ENCODE data around the gene KEL.

Gene KEL

GRCh38 chr7:142908290-142908689 is 53.9 kb downstream of the KEL start:
- Histone ChIP-seq H3K27ac (ENCODE audit: low read depth, low read length) (no peak overlapping the region), H3K9ac (ENCODE audit: low read length) (no peak overlapping the region), H3K4me3 (ENCODE audit: low read depth in 1 of 2, low read length in 2 of 2) (no peak overlapping the region), H3K9me3 (ENCODE audit: low read length) (no peaks in the 10 kb centered on the region), H3K27me3 (ENCODE audit: control insufficient read depth in 1 of 2, insufficient read depth in 2 of 2, low read length in 2 of 2) (no peaks in the 10 kb centered on the region), H3K4me1 (ENCODE audit: insufficient read depth, low read length) (no peaks in the 10 kb centered on the region), H3K36me3 (ENCODE audit: insufficient read depth, low read length) (no peaks in the 10 kb centered on the region)

DNA sequence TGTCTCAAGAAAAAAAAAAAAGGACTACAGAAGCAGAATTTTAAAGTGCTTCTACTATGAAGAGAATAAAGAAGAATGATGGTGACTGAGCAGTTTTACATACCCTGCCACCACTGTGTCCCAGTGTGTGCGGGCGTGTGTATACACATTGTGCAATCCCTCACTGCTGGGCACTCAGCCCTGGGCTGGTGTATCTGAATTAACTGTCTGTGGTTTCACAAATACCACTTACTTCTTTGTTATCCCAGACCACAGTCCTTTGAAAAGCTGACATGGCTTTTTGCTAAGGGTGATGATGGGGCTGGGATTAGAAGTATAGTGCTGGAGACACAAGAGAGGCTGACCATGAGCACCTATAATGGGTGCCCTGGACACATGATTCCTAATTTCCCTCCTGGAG is 55.5 kb downstream of the KEL start:
- Histone ChIP-seq H3K9ac (ENCODE audit: low read length) (no peak overlapping the region), H3K27ac (ENCODE audit: low read depth, low read length) (no peak overlapping the region), H3K36me3 (ENCODE audit: insufficient read depth, low read length) (no peaks in the 10 kb centered on the region), H3K4me1 (ENCODE audit: insufficient read depth, low read length) (no peaks in the 10 kb centered on the region), H3K27me3 (ENCODE audit: control insufficient read depth in 1 of 2, insufficient read depth in 2 of 2, low read length in 2 of 2) (no peaks in the 10 kb centered on the region), H3K9me3 (ENCODE audit: low read length) (no peaks in the 10 kb centered on the region), H3K4me3 (ENCODE audit: low read depth in 1 of 2, low read length in 2 of 2) (no peak overlapping the region)

DNA sequence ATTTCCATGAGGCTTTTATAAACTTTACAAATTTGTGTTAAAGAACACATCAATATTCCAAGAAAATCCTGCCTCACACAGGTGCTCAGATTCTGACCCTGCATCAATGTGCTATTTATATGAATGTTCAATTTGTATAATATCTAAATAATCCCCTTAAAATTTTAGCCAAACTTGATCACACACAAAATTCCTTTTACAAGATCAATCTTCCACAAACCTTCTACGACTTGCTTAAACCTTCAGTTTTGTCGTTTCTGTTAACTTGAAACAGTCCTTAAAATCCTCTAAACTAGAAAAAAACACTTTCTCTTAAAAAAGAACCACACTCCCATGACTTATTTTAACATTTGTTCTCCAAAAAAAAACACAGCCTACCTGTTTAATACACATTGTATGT is 56.4 kb downstream of the KEL start:
- Histone ChIP-seq H3K4me1 (ENCODE audit: insufficient read depth, low read length) (no peaks in the 10 kb centered on the region), H3K27ac (ENCODE audit: low read depth, low read length) (no peak overlapping the region), H3K9ac (ENCODE audit: low read length) (no peak overlapping the region), H3K9me3 (ENCODE audit: low read length) (no peaks in the 10 kb centered on the region), H3K27me3 (ENCODE audit: control insufficient read depth in 1 of 2, insufficient read depth in 2 of 2, low read length in 2 of 2) (no peaks in the 10 kb centered on the region), H3K4me3 (ENCODE audit: low read depth in 1 of 2, low read length in 2 of 2) (no peak overlapping the region), H3K36me3 (ENCODE audit: insufficient read depth, low read length) (no peaks in the 10 kb centered on the region)

- no peak overlapping the region for H3K4me3 ChIP-seq (ENCODE audit: low read depth in 1 of 2, low read length in 2 of 2)
- no peaks in the 10 kb centered on the region for H3K4me1 ChIP-seq (ENCODE audit: insufficient read depth, low read length)
- no peak overlapping the region for H3K27ac ChIP-seq (ENCODE audit: low read depth, low read length)
- H3K36me3 ChIP-seq (ENCODE audit: insufficient read depth, low read length): no peaks in the 10 kb centered on the region
- no peaks in the 10 kb centered on the region for H3K27me3 ChIP-seq (ENCODE audit: control insufficient read depth in 1 of 2, insufficient read depth in 2 of 2, low read length in 2 of 2)
- H3K9ac ChIP-seq (ENCODE audit: low read length): no peak overlapping the region
- H3K9me3 ChIP-seq (ENCODE audit: low read length): no peaks in the 10 kb centered on the region
Measured at GRCh38 chr7:142904128-142904527, 58.0 kb downstream of the KEL start.

GRCh38 chr7:142901426-142902259 is 60.5 kb downstream of the KEL start:
- no peak overlapping the region for H3K27ac ChIP-seq (ENCODE audit: low read depth, low read length)
- H3K4me3 ChIP-seq (ENCODE audit: low read depth in 1 of 2, low read length in 2 of 2): no peak overlapping the region
- no peak overlapping the region for H3K9ac ChIP-seq (ENCODE audit: low read length)
- H3K9me3 ChIP-seq (ENCODE audit: low read length): no peaks in the 10 kb centered on the region
- no peaks in the 10 kb centered on the region for H3K4me1 ChIP-seq (ENCODE audit: insufficient read depth, low read length)
- no peaks in the 10 kb centered on the region for H3K27me3 ChIP-seq (ENCODE audit: control insufficient read depth in 1 of 2, insufficient read depth in 2 of 2, low read length in 2 of 2)
- H3K36me3 ChIP-seq (ENCODE audit: insufficient read depth, low read length): no peaks in the 10 kb centered on the region

DNA sequence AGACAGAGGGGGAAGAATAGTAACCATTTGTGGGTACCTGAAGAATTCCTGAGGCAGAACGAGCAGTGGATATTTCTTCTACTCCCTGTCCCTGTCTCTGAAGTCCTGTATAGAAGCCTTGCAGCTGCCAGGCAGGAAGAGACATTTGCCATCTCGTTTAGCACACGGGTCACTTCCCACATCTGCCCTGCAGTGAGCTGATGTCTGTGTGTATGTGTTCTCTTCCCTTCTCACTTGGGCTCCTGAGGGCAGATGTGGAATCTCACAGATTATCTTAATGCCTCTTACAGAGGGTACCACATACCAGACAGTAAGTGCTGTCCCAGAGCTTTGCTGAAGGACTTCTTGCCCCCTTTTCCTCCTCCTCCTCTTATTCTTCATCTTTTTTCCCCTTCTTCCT is 62.5 kb downstream of the KEL start:
- Histone ChIP-seq H3K4me1 (ENCODE audit: insufficient read depth, low read length) (no peaks in the 10 kb centered on the region), H3K27me3 (ENCODE audit: control insufficient read depth in 1 of 2, insufficient read depth in 2 of 2, low read length in 2 of 2) (no peaks in the 10 kb centered on the region), H3K36me3 (ENCODE audit: insufficient read depth, low read length) (no peaks in the 10 kb centered on the region), H3K9ac (ENCODE audit: low read length) (no peak overlapping the region), H3K4me3 (ENCODE audit: low read depth in 1 of 2, low read length in 2 of 2) (no peak overlapping the region), H3K9me3 (ENCODE audit: low read length) (no peaks in the 10 kb centered on the region), H3K27ac (ENCODE audit: low read depth, low read length) (no peak overlapping the region)

DNA sequence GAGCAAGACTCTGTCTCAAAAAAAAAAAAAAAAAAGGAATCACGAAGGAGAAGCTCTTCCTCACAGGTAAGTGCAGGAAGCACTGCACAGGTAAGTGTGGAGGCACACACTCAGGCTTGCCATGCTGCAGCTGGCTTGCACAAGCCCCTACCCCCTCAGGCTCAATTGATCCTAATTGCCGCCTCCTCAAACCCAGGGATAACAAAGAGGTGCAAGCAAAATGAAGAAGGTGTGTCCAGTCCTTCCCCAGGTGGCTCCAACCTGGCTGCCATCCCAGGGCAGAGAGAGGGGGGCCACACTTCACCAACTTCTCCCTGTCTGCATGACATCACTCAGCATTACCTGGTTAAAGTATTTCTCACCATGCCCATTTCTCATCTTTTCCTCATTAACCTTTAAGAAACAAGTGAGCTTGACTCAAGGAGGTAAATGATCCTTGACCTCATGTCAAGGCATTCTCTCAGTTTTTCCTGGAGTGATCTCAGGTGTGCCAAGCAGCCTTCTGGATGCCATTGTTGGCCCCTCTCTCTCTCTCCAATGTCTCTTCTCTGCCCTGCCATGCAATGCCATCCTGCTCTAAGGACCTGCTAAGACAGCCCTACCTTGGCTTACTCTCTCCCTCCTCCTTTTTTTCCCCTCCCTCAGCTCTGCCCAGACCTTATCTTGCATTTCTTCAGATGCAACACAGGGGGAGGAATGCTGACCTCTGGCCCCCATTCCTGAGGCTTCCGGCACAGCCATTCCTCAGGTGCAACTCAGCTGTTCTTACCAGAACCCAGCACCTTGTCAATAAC is 63.6 kb downstream of the KEL start:
- Histone ChIP-seq H3K9ac (ENCODE audit: low read length) (no peak overlapping the region), H3K4me1 (ENCODE audit: insufficient read depth, low read length) (no peaks in the 10 kb centered on the region), H3K9me3 (ENCODE audit: low read length) (no peaks in the 10 kb centered on the region), H3K27ac (ENCODE audit: low read depth, low read length) (no peak overlapping the region), H3K27me3 (ENCODE audit: control insufficient read depth in 1 of 2, insufficient read depth in 2 of 2, low read length in 2 of 2) (no peaks in the 10 kb centered on the region), H3K4me3 (ENCODE audit: low read depth in 1 of 2, low read length in 2 of 2) (no peak overlapping the region), H3K36me3 (ENCODE audit: insufficient read depth, low read length) (no peaks in the 10 kb centered on the region)

DNA sequence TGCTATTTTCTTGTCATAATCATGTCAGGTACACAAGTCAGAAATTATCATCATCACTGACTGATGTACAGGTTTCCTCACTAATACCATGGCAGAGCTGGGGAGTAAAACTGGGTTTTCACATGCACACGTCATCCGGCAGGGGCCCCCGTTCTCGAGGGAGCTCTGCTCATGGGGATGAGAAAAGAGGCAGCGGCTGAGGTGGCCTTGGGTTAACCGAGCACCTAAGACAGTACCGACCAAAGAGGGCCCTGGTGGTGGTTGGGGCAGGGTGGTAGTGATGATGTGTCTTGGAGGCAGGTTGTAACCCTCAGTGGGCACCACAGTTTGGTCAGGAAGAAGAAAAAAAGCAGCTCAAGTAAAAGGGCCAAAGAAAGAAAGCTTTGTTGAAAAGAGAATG is 64.5 kb downstream of the KEL start:
- no peaks in the 10 kb centered on the region for H3K36me3 ChIP-seq (ENCODE audit: insufficient read depth, low read length)
- H3K9ac ChIP-seq (ENCODE audit: low read length): no peak overlapping the region
- no peak overlapping the region for H3K4me3 ChIP-seq (ENCODE audit: low read depth in 1 of 2, low read length in 2 of 2)
- no peaks in the 10 kb centered on the region for H3K4me1 ChIP-seq (ENCODE audit: insufficient read depth, low read length)
- no peak overlapping the region for H3K27ac ChIP-seq (ENCODE audit: low read depth, low read length)
- no peaks in the 10 kb centered on the region for H3K27me3 ChIP-seq (ENCODE audit: control insufficient read depth in 1 of 2, insufficient read depth in 2 of 2, low read length in 2 of 2)
- no peaks in the 10 kb centered on the region for H3K9me3 ChIP-seq (ENCODE audit: low read length)

- no peaks in the 10 kb centered on the region for H3K4me1 ChIP-seq (ENCODE audit: insufficient read depth, low read length)
- H3K27ac ChIP-seq (ENCODE audit: low read depth, low read length): no peak overlapping the region
- H3K36me3 ChIP-seq (ENCODE audit: insufficient read depth, low read length): no peaks in the 10 kb centered on the region
- no peaks in the 10 kb centered on the region for H3K27me3 ChIP-seq (ENCODE audit: control insufficient read depth in 1 of 2, insufficient read depth in 2 of 2, low read length in 2 of 2)
- H3K4me3 ChIP-seq (ENCODE audit: low read depth in 1 of 2, low read length in 2 of 2): no peak overlapping the region
- H3K9me3 ChIP-seq (ENCODE audit: low read length): no peaks in the 10 kb centered on the region
- H3K9ac ChIP-seq (ENCODE audit: low read length): no peak overlapping the region
Measured at GRCh38 chr7:142896741-142897379, 65.3 kb downstream of the KEL start.

DNA sequence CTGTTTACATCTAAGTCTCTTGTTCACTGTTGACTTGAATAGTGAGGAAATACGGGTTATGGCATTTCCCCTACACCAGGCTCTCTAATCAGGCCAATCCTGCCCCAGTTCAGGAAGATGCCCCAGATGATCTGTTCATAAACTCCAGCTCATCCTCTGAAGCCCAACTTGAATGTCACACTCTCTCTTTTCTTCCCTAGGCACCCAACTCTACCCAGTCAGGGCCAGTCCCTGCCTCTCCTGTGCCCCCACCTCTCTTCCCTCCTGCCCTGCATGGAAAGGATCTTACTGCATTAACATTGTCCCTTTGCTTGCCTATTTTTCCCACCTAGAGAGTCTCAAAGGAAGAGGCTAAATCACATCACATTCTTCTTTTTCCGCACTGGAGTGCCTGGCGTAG is 66.0 kb downstream of the KEL start:
- no peaks in the 10 kb centered on the region for H3K4me1 ChIP-seq (ENCODE audit: insufficient read depth, low read length)
- H3K36me3 ChIP-seq (ENCODE audit: insufficient read depth, low read length): no peaks in the 10 kb centered on the region
- no peak overlapping the region for H3K4me3 ChIP-seq (ENCODE audit: low read depth in 1 of 2, low read length in 2 of 2)
- no peak overlapping the region for H3K9ac ChIP-seq (ENCODE audit: low read length)
- no peaks in the 10 kb centered on the region for H3K9me3 ChIP-seq (ENCODE audit: low read length)
- H3K27ac ChIP-seq (ENCODE audit: low read depth, low read length): no peak overlapping the region
- no peaks in the 10 kb centered on the region for H3K27me3 ChIP-seq (ENCODE audit: control insufficient read depth in 1 of 2, insufficient read depth in 2 of 2, low read length in 2 of 2)

- Histone ChIP-seq H3K4me3 (ENCODE audit: low read depth in 1 of 2, low read length in 2 of 2) (no peak overlapping the region), H3K9me3 (ENCODE audit: low read length) (no peaks in the 10 kb centered on the region), H3K27me3 (ENCODE audit: control insufficient read depth in 1 of 2, insufficient read depth in 2 of 2, low read length in 2 of 2) (no peaks in the 10 kb centered on the region), H3K27ac (ENCODE audit: low read depth, low read length) (no peak overlapping the region), H3K9ac (ENCODE audit: low read length) (no peak overlapping the region), H3K36me3 (ENCODE audit: insufficient read depth, low read length) (no peaks in the 10 kb centered on the region), H3K4me1 (ENCODE audit: insufficient read depth, low read length) (no peaks in the 10 kb centered on the region)
Measured at GRCh38 chr7:142894985-142895593, 67.1 kb downstream of the KEL start.

All from muscle layer of colon (tissue), 2 donors.